Suprapubic skin (tissue), 4 donors: ENCODE results near the gene GIPC1.

ENCODE experiments used
- CTCF ChIP-seq, 2 donors: fragments of 200-600 bp in 1 of 2; fragments of 450-650 bp in 1 of 2; sonication (generic) in 1 of 2; IDR thresholded peaks; one replicate each; pipeline ENCODE4 v1.5.1; 2016 to 2019; ENCODE audit warnings: antibody characterized with exemption in 2 of 2, mild to moderate bottlenecking in 1 of 2, moderate library complexity in 1 of 2
- EP300 ChIP-seq: sonication (generic); formaldehyde crosslinking; IDR thresholded peaks from one replicate; pipeline ENCODE4 v1.6.1; 2017; ENCODE audit warnings: antibody characterized with exemption
- POLR2A ChIP-seq, 2 donors: fragments of 450-650 bp; IDR thresholded peaks; one replicate each; pipeline ENCODE4 v1.6.1; 2017; ENCODE audit warnings: antibody characterized with exemption in 2 of 2, mild to moderate bottlenecking in 2 of 2, moderate library complexity in 2 of 2
- POLR2AphosphoS5 ChIP-seq, 3 donors: sonication (generic); formaldehyde crosslinking; IDR thresholded peaks; one replicate each; pipeline ENCODE4 v1.6.1; 2017; ENCODE audit warnings: antibody characterized with exemption in 3 of 3

- TF ChIP-seq CTCF (IDR thresholded peaks at IDR 0.05): no peak
- TF ChIP-seq POLR2A (IDR thresholded peaks at IDR 0.05): no peak
- TF ChIP-seq POLR2AphosphoS5 (IDR thresholded peaks at IDR 0.05): no peak
- no peak for TF ChIP-seq EP300
Observed at GRCh38 chr19:14479309-14479974, 16.5 kb downstream of the GIPC1 start.
